ENCODE results near the gene OR56A4. TPM values are rescaled to one million over a fixed set of nuclear protein-coding genes. Genes with fewer than 3 reads are reported as not detected.

Gene OR56A4, protein sequence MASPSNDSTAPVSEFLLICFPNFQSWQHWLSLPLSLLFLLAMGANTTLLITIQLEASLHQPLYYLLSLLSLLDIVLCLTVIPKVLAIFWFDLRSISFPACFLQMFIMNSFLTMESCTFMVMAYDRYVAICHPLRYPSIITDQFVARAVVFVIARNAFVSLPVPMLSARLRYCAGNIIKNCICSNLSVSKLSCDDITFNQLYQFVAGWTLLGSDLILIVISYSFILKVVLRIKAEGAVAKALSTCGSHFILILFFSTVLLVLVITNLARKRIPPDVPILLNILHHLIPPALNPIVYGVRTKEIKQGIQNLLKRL
- polyA plus RNA-seq (2013, experiment 1 of 4) = not detected
- not detected for polyA plus RNA-seq (2013, experiment 2 of 4)
- polyA plus RNA-seq (2013, experiment 3 of 4) = not detected
- polyA plus RNA-seq (2013, experiment 4 of 4) = not detected

DNA sequence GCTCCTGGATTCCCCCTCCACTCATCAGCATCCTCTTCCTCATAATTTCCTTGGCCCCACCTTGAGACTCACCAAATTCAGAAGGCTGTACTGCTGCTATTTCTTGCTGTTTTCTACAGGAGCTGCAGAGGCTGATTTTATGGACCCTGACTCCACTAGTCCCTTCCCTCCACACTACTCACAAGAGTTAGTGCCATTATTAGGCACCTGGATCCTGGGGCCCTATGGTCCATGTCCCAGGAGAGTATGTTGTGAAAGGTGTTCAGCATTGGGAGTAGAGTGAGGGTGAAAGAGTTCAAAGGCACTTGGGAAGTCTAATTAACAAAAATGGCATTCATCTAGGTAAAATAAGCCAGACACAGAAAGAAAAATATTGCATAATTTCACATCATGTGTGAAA, at the start of gene OR56A4:
Gene OR56A4 (minus strand): TSS at position 101 of the 400 bp plus-strand sequence. CDS start 3,954 bp downstream, outside the sequence.
- H3K36me3 ChIP-seq (ENCODE audit: control insufficient read depth, insufficient read depth, low read length) = no peaks in the 10 kb centered on the region
- H3K4me1 ChIP-seq (ENCODE audit: control insufficient read depth, insufficient read depth, low read length) = no peaks in the 10 kb centered on the region
- H3K27ac ChIP-seq (ENCODE audit: insufficient read depth, low read depth, low read length, poor library complexity, severe bottlenecking) = no peak within 1 kb of the TSS
- H3K4me3 ChIP-seq (ENCODE audit: insufficient read depth, low read depth, low read length) = no peak within 1 kb of the TSS
- H3K9me3 ChIP-seq (ENCODE audit: control insufficient read depth, low read length) = no peaks in the 10 kb centered on the region
- no peaks in the 10 kb centered on the region for H3K27me3 ChIP-seq (ENCODE audit: control insufficient read depth, insufficient read depth, low read length, poor library complexity, severe bottlenecking)

DNA sequence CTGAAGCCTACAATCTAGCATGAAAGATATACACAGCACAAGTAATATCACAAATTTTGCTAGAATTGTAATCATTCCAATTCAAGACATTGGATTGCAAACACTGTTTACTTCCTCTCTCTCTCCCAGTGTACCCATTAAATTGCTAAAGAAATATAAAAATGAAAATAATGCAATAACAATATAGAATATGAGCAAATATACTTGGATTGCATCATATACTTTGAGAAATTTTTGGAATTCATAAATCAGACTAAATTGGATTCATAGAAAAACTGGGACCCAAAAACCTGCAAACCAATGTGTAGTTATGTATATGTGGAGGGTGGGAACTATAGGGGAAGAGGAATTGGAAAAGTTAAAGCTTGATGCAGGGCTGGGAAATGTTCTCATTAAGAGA, 48.8 kb upstream of the OR56A4 start:
- Histone ChIP-seq H3K27ac (ENCODE audit: insufficient read depth, low read depth, low read length, poor library complexity, severe bottlenecking) (no peak overlapping the region), H3K4me1 (ENCODE audit: control insufficient read depth, insufficient read depth, low read length) (no peaks in the 10 kb centered on the region), H3K36me3 (ENCODE audit: control insufficient read depth, insufficient read depth, low read length) (no peaks in the 10 kb centered on the region), H3K9me3 (ENCODE audit: control insufficient read depth, low read length) (no peaks in the 10 kb centered on the region), H3K27me3 (ENCODE audit: control insufficient read depth, insufficient read depth, low read length, poor library complexity, severe bottlenecking) (no peaks in the 10 kb centered on the region), H3K4me3 (ENCODE audit: insufficient read depth, low read depth, low read length) (no peak overlapping the region)

DNA sequence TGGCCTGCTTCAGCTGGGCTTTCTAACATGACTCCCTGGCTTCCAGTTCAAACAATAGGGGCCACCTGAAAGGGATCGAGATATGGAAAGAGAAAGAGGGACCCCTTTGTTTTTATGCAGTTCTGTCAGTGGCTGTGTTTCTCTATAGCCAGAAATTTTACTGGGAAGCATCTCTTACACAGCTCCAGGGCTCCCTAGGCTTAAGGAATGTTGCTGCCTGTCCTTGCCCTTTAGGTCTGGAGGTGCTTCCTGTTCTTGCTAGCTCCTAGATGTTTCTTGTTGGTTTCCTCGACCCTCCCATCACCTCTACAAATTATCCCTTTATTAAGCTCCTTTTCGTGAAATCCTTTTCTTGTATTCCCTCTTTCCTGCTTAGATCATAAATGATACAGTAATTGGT, 45.6 kb upstream of the OR56A4 start:
- no peak overlapping the region for H3K27ac ChIP-seq (ENCODE audit: insufficient read depth, low read depth, low read length, poor library complexity, severe bottlenecking)
- no peaks in the 10 kb centered on the region for H3K9me3 ChIP-seq (ENCODE audit: control insufficient read depth, low read length)
- H3K36me3 ChIP-seq (ENCODE audit: control insufficient read depth, insufficient read depth, low read length) = no peaks in the 10 kb centered on the region
- 76 to 87% methylated on average over 3 of the region's 3 CpGs for WGBS, 2 experiments
- H3K4me1 ChIP-seq (ENCODE audit: control insufficient read depth, insufficient read depth, low read length) = no peaks in the 10 kb centered on the region
- H3K27me3 ChIP-seq (ENCODE audit: control insufficient read depth, insufficient read depth, low read length, poor library complexity, severe bottlenecking) = no peaks in the 10 kb centered on the region
- H3K4me3 ChIP-seq (ENCODE audit: insufficient read depth, low read depth, low read length) = no peak overlapping the region

DNA sequence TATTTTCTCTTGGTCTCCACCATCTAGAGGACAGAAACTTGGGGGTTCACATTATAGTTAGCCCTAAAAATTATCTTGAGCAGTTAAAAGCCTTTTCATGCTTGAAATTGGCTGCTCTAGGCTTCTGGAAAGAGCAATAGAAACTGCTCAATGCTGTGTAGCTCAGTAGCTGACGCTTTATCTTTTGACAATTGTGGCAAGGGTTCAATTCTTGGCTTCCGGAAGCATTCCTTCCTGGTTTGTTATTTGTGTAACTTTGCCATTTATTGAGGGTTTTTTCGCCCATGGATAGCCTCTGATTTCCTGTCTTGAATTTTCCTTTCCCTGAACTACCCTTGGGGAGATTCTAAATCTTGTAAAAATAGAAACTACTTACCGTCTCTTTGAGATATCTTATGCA, 34.1 kb upstream of the OR56A4 start:
- Histone ChIP-seq H3K9me3 (ENCODE audit: control insufficient read depth, low read length) (no peaks in the 10 kb centered on the region), H3K36me3 (ENCODE audit: control insufficient read depth, insufficient read depth, low read length) (no peaks in the 10 kb centered on the region), H3K4me1 (ENCODE audit: control insufficient read depth, insufficient read depth, low read length) (no peaks in the 10 kb centered on the region), H3K4me3 (ENCODE audit: insufficient read depth, low read depth, low read length) (no peak overlapping the region), H3K27ac (ENCODE audit: insufficient read depth, low read depth, low read length, poor library complexity, severe bottlenecking) (no peak overlapping the region), H3K27me3 (ENCODE audit: control insufficient read depth, insufficient read depth, low read length, poor library complexity, severe bottlenecking) (no peaks in the 10 kb centered on the region)
- 94 to 100% methylated on average over 3 of the region's 4 CpGs for WGBS, 2 experiments

DNA sequence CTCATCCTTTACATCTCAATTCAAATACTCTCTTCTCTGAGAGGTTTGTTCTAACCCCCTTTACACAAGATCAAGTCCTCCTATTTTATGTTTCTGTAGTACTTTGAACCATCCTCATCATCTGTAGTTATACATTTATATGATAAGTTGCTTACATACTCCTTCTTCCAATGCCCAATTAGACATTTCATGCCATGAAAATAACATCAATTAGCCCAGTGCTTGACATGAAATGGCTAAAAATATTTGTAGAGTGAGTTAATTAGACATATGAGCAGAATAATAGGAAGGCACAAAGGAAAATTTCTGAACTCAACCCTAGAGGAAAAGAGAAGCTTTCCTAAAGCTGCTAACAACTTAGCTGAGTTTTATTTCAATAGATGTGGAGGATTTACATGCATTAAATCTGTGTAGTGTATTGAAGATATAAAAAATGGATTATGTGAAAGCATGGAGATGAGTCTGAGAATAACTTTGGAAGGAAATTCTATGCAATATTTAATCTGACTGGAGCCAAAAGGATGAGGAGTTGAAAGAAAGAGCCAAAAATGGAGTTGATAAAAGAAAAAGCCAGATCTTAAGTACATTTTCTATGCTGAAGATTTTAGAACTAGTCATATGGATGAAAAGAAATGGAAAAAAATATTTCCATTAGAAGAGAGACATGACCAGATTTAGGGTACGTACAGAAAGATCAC, 24.1 kb upstream of the OR56A4 start, which contains the start of gene OR56A1:
Gene OR56A1 (minus strand): TSS at position 51 of the 698 bp plus-strand sequence. CDS start 3,066 bp downstream, outside the sequence.
- Histone ChIP-seq H3K36me3 (ENCODE audit: control insufficient read depth, insufficient read depth, low read length) (no peaks in the 10 kb centered on the region), H3K27ac (ENCODE audit: insufficient read depth, low read depth, low read length, poor library complexity, severe bottlenecking) (no peak within 1 kb of the TSS)
- 77 to 98% methylated on average over 1 of the region's 1 CpG for WGBS, 2 experiments

DNA sequence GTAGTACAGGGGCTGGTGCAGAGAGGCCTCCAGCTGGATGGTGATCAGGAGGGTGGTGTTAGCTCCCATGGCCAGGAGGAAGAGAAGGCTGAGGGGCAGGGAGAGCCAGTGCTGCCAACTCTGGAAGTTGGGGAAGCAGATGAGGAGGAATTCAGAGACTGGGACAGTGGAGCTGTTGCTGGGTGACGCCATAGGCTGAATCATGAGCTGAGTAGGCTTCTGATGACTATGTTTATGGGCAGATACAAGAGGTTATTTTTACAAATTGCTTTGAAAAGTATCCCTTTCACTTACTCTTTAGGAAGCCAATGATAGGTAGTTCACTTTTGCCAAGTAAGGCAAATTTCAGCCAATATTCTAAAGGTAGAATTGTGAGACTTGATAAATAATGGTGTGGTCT, 20.8 kb upstream of the OR56A4 start:
- Histone ChIP-seq H3K4me1 (ENCODE audit: control insufficient read depth, insufficient read depth, low read length) (no peaks in the 10 kb centered on the region), H3K27me3 (ENCODE audit: control insufficient read depth, insufficient read depth, low read length, poor library complexity, severe bottlenecking) (no peaks in the 10 kb centered on the region), H3K27ac (ENCODE audit: insufficient read depth, low read depth, low read length, poor library complexity, severe bottlenecking) (no peak overlapping the region), H3K9me3 (ENCODE audit: control insufficient read depth, low read length) (no peaks in the 10 kb centered on the region), H3K4me3 (ENCODE audit: insufficient read depth, low read depth, low read length) (no peak overlapping the region), H3K36me3 (ENCODE audit: control insufficient read depth, insufficient read depth, low read length) (no peaks in the 10 kb centered on the region)
- 90 to 94% methylated on average over 1 of the region's 1 CpG for WGBS, 2 experiments

More for the DNA sequence above, 24.1 kb upstream of the OR56A4 start, which contains the start of gene OR56A1:
- no peaks in the 10 kb centered on the region for H3K4me1 ChIP-seq (ENCODE audit: control insufficient read depth, insufficient read depth, low read length)
- no peaks in the 10 kb centered on the region for H3K9me3 ChIP-seq (ENCODE audit: control insufficient read depth, low read length)
- H3K4me3 ChIP-seq (ENCODE audit: insufficient read depth, low read depth, low read length) = no peak within 1 kb of the TSS
- H3K27me3 ChIP-seq (ENCODE audit: control insufficient read depth, insufficient read depth, low read length, poor library complexity, severe bottlenecking) = no peaks in the 10 kb centered on the region

DNA sequence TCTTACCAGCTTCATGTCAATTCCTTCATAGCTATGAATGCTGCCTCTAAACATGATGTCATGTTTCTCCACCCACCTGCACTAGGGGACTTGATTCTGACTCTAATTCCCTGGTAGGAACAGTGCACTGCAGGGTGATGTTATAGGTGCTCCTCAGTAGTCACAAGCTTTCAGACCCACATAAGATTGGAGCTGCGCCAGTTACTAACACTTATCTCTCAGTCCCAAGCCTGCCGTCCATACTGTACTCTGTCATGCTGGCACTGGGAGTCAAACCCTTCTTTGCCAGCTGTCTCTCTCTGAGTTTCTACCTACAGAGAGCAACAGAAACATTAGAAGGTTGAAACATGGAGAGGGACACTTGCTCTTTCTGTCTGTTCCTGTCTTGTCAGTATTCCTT, 18.3 kb upstream of the OR56A4 start:
- 94 to 95% methylated on average over 2 of the region's 2 CpGs for WGBS, 2 experiments
- no peak overlapping the region for H3K4me3 ChIP-seq (ENCODE audit: insufficient read depth, low read depth, low read length)
- H3K9me3 ChIP-seq (ENCODE audit: control insufficient read depth, low read length) = no peaks in the 10 kb centered on the region
- no peaks in the 10 kb centered on the region for H3K4me1 ChIP-seq (ENCODE audit: control insufficient read depth, insufficient read depth, low read length)
- H3K36me3 ChIP-seq (ENCODE audit: control insufficient read depth, insufficient read depth, low read length) = no peaks in the 10 kb centered on the region
- no peak overlapping the region for H3K27ac ChIP-seq (ENCODE audit: insufficient read depth, low read depth, low read length, poor library complexity, severe bottlenecking)
- H3K27me3 ChIP-seq (ENCODE audit: control insufficient read depth, insufficient read depth, low read length, poor library complexity, severe bottlenecking) = no peaks in the 10 kb centered on the region

DNA sequence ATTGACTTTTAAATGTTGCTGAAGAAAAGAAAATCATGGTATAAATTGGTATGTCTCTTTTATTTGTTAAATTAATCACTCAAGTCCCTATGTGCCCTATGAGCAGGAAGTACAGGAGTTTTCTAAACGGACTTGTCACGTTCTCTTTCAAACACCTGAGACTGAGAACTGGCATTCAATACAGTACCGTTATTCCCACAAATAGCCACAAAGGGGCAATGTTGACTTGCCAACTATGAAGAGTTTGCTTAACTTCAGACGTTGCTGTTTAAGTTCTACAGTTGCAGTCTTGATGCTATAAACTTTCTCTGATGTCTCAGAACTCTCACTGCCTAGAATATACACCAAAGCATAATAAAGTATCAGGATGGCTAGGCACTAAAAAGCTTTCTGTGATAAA, 16.2 kb upstream of the OR56A4 start:
- H3K4me1 ChIP-seq (ENCODE audit: control insufficient read depth, insufficient read depth, low read length) = no peaks in the 10 kb centered on the region
- WGBS, 2 experiments = 13 to 16% methylated on average over 4 of the region's 4 CpGs

DNA sequence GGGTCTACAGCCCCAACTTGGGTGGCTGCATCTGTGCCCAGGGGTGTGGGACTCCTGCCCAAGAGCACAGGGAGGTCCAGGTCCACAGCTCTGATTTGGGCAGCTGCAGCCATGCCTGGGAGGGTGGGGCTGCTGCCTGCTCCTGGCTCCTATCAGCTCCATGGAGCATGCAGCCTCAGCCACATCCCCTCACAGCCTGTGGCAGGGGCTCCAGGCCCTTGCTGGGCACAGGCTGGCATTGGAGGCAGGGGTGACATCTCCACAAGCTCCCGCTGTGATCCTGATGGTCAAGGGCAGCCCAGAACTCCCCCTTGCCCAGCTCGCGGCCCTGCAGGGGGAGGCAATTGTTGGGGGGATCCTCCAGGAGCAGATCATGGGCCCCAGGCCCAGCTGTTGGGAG, 6.3 kb upstream of the OR56A4 start:
- 93 to 96% methylated on average over 3 of the region's 3 CpGs for WGBS, 2 experiments
- Histone ChIP-seq H3K4me3 (ENCODE audit: insufficient read depth, low read depth, low read length) (no peak overlapping the region), H3K27ac (ENCODE audit: insufficient read depth, low read depth, low read length, poor library complexity, severe bottlenecking) (no peak overlapping the region), H3K4me1 (ENCODE audit: control insufficient read depth, insufficient read depth, low read length) (no peaks in the 10 kb centered on the region), H3K27me3 (ENCODE audit: control insufficient read depth, insufficient read depth, low read length, poor library complexity, severe bottlenecking) (no peaks in the 10 kb centered on the region), H3K36me3 (ENCODE audit: control insufficient read depth, insufficient read depth, low read length) (no peaks in the 10 kb centered on the region), H3K9me3 (ENCODE audit: control insufficient read depth, low read length) (no peaks in the 10 kb centered on the region)

More for the DNA sequence above, 16.2 kb upstream of the OR56A4 start:
- no peaks in the 10 kb centered on the region for H3K36me3 ChIP-seq (ENCODE audit: control insufficient read depth, insufficient read depth, low read length)
- no peak overlapping the region for H3K4me3 ChIP-seq (ENCODE audit: insufficient read depth, low read depth, low read length)
- H3K27ac ChIP-seq (ENCODE audit: insufficient read depth, low read depth, low read length, poor library complexity, severe bottlenecking) = no peak overlapping the region
- no peaks in the 10 kb centered on the region for H3K9me3 ChIP-seq (ENCODE audit: control insufficient read depth, low read length)
- no peaks in the 10 kb centered on the region for H3K27me3 ChIP-seq (ENCODE audit: control insufficient read depth, insufficient read depth, low read length, poor library complexity, severe bottlenecking)

DNA sequence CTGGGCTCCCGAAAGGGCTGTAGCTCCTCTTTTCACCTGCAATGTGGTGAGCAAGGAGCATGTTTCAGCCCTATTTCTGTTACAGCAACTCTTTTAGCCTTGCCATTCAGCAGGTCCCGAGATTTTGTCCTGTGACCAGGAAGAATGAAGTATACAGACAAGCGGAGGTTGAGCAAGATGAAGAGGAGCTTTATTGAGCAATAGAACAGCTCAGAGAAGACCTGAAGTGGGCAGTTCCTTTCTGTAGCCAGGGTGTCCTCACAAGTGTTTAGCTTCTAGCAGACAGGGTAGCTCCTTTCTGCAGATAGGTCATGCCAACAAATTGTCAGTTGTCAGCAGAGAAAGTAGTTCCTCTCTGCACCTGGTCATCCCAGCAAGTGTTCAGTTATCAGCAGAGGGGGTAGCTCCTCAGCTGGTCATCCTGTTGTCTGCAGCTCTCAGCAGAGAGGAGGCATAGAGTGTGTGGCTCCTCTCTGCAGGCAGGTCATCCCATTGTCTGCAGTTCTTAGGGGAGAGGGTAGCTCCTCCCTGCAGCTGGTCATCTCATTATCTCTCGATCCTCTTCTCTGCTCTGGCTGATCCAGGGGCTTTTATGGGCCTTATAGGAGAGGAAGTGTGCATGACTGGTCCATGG, 5.4 kb upstream of the OR56A4 start:
- no peak overlapping the region for H3K27ac ChIP-seq (ENCODE audit: insufficient read depth, low read depth, low read length, poor library complexity, severe bottlenecking)
- no peak overlapping the region for H3K4me3 ChIP-seq (ENCODE audit: insufficient read depth, low read depth, low read length)
- no peaks in the 10 kb centered on the region for H3K4me1 ChIP-seq (ENCODE audit: control insufficient read depth, insufficient read depth, low read length)
- no peaks in the 10 kb centered on the region for H3K36me3 ChIP-seq (ENCODE audit: control insufficient read depth, insufficient read depth, low read length)
- 94 to 96% methylated on average over 4 of the region's 4 CpGs for WGBS, 2 experiments
- no peaks in the 10 kb centered on the region for H3K9me3 ChIP-seq (ENCODE audit: control insufficient read depth, low read length)
- H3K27me3 ChIP-seq (ENCODE audit: control insufficient read depth, insufficient read depth, low read length, poor library complexity, severe bottlenecking) = no peaks in the 10 kb centered on the region

Measured in ectodermal cell (in vitro differentiated cells).